Adrenal gland (tissue), 12 donors: Measurements from ENCODE around the gene LGR5. TPM values are rescaled to one million over a fixed set of nuclear protein-coding genes. Genes with fewer than 3 reads are reported as not detected.

ENCODE experiments used
- DNase-seq, 7 donors: peaks; one replicate each; pipeline ENCODE4 v3.0.0-alpha.2; 2019 to 2020
- H3K27ac ChIP-seq, 5 donors: fragments of 200-600 bp; sonication (generic) in 4 of 5; 1 replicate in 3 of 5; 2 replicates in 2 of 5; pipeline versions ENCODE4 v1.5.1 to v1.8.0; 2016 to 2020; ENCODE audit warnings: mild to moderate bottlenecking in 1 of 5
- H3K27me3 ChIP-seq: fragments of 200-600 bp; 2 replicates; pipeline ENCODE4 v1.8.0; 2021
- H3K36me3 ChIP-seq, 2 donors: fragments of 200-600 bp; replicated peaks in 1 of 2; 1 replicate in 1 of 2; 2 replicates in 1 of 2; pipeline versions ENCODE4 v1.5.1 to v1.8.0; 2018 to 2022
- H3K4me1 ChIP-seq, 2 donors: fragments of 200-600 bp; replicated peaks in 1 of 2; 1 replicate in 1 of 2; 2 replicates in 1 of 2; pipeline versions ENCODE4 v1.5.1 to v1.8.0; 2018 to 2021
- H3K4me3 ChIP-seq, 4 donors: fragments of 200-600 bp; sonication (generic) in 3 of 4; one replicate each; pipeline ENCODE4 v1.5.1; 2016 to 2018
- H3K9me3 ChIP-seq, 3 donors: fragments of 200-600 bp; sonication (generic) in 1 of 3; replicated peaks in 1 of 3; 1 replicate in 2 of 3; 2 replicates in 1 of 3; pipeline versions ENCODE4 v1.5.1 to v1.8.0; 2016 to 2021
- POLR2A ChIP-seq, 2 donors: fragments of 450-650 bp; IDR thresholded peaks; one replicate each; pipeline ENCODE4 v1.6.1; 2017; ENCODE audit warnings: antibody characterized with exemption in 2 of 2, mild to moderate bottlenecking in 2 of 2, moderate library complexity in 1 of 2
- WGBS, 4 donors: extraction: QIAGEN DNeasy Blood & Tissue Kit in 2 of 4; methylation state at CpG; one replicate each; pipeline versions ENCODE4 v1.1.5 to v1.1.7; 2013 to 2017; 5-methylcytosine and 5-hydroxymethylcytosine counted together
- intact Hi-C, 2 donors: fragments of 100-400 bp; cut with DNase I; formaldehyde crosslinking; loops; one replicate each; pipeline versions ENCODE4 v1.14.1 to v1.15.0; 2022 to 2023
- polyA plus RNA-seq, 3 donors: library from polyadenylated mRNA; stranded (reverse); fragments of 200-250 nt in 2 of 3; fragments of 350-450 nt in 1 of 3; fragmentation: Illumina TruSeq in 1 of 3; extraction: RNeasy Lipid Tissue Mini Kit (QIAGEN cat#74804) in 1 of 3; gene quantifications; one replicate each; pipeline ENCODE4 v1.2.3, GENCODE V29; 2013 to 2014
- total RNA-seq, 9 donors: library from RNA; depleted of rRNA in 4 of 9; stranded (reverse); fragments of >200 nt in 4 of 9; fragments of 120-200 nt in 1 of 9; fragmentation: NEBNext Ultra II Directional in 1 of 9; extraction: Animal tissue kit (Norgen Biotek cat#: 25700) in 1 of 9; gene quantifications; one replicate each; pipeline versions ENCODE4 v1.1.0 to v1.2.4, GENCODE V29; 2013 to 2023
- TF ChIP-seq, protein P1 (sequence below), 6 experiments: fragments of 450-650 bp in 4 of 6; fragments of 200-600 bp in 2 of 6; sonication (generic) in 1 of 6; IDR thresholded peaks; 1 replicate in 5 of 6; 2 replicates in 1 of 6; pipeline versions ENCODE4 v1.5.1 to v1.8.0; 2016 to 2021; ENCODE audit warnings: antibody characterized with exemption in 6 of 6, mild to moderate bottlenecking in 2 of 6, moderate library complexity in 1 of 6
- donor health status: healthy with polysubstance abuse.
- donor health status: Bipolar disorder and iron deficiency.
- donor health status: DM: yes; HTN: yes; CAD: no.
- donor health status: DM: no; HTN: no; CAD: no.
- donor health status: DM: no; HTN: no; CAD: no.
- donor health status: DM: yes; HTN: yes; CAD: no.

The LGR5 gene
- total and polyA plus RNA-seq, 12 donors = 0.39 to 6.1 (median 2.1) TPM

DNA sequence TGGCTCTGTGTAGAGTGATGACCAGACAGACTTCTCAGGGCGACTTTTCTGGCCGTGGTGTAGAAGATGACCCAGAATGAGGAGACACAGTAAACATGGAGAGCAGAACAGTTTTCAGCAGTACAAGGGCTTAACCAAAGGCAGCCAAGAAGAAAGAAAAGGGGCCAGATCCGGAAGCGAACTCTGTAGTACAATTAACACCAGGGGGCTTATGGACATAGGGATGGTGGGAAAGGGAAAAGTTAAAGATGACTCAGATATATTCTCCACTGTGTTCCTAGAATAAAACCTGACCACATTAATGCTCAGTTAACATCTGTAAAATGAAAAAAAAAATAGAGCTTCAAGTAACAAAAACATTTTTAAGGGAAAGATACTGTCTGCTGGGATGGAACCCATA is 60.2 kb downstream of the LGR5 start:
- DNase-seq = no peak
- no peak overlapping the region for H3K27ac ChIP-seq
- no peaks in the 10 kb centered on the region for H3K9me3 ChIP-seq
- no peaks in the 10 kb centered on the region for H3K4me1 ChIP-seq
- TF ChIP-seq, protein P1, sequence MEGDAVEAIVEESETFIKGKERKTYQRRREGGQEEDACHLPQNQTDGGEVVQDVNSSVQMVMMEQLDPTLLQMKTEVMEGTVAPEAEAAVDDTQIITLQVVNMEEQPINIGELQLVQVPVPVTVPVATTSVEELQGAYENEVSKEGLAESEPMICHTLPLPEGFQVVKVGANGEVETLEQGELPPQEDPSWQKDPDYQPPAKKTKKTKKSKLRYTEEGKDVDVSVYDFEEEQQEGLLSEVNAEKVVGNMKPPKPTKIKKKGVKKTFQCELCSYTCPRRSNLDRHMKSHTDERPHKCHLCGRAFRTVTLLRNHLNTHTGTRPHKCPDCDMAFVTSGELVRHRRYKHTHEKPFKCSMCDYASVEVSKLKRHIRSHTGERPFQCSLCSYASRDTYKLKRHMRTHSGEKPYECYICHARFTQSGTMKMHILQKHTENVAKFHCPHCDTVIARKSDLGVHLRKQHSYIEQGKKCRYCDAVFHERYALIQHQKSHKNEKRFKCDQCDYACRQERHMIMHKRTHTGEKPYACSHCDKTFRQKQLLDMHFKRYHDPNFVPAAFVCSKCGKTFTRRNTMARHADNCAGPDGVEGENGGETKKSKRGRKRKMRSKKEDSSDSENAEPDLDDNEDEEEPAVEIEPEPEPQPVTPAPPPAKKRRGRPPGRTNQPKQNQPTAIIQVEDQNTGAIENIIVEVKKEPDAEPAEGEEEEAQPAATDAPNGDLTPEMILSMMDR (IDR thresholded peaks at IDR 0.05) = no peak
- no peak for TF ChIP-seq POLR2A (IDR thresholded peaks at IDR 0.05)
- 90 to 95% (median 92%) methylated on average over 3 to 4 of the region's 4 CpGs for WGBS, 4 donors
- H3K27me3 ChIP-seq = no peaks in the 10 kb centered on the region
- intact Hi-C loops = no loop called here
- H3K36me3 ChIP-seq = no peaks in the 10 kb centered on the region
- no peak overlapping the region for H3K4me3 ChIP-seq

DNA sequence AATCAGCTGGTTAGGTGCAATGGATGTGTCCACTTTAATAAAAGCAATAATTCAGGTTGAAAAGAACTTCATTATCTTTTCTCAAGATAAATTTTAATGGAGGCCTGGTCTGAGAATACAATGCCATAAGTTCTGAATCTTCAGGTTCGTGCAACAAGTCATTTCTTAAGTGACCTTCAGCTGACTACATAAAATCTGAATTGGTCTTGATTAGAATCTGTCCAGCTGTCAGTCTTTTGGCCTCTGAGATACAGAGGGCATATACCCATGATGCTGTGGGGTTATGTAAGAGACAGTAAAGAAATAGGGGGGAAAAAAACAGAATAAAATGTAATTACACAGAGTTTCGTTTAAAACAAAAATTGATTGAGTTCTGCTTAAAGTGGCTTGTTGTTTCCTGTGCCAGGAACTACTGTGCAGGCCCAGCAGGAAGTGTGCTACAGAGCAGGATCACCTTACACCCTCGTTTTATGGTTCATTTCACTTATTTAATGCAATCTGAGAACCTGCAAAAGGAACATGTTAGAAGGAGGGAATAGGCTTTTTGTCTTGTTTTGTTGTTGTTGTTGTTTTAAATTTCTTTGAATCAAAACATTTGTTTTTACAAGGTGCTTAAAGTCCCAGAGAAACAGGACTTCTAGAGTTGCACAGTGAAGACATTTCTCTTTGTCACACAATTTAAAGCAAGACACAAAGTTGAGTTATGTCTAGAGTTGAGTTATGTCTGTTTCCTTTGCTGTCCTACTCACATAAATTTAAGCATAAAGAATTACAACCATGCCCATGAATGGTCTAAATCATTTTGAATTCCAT is 64.2 kb downstream of the LGR5 start:
- intact Hi-C loops = no loop called here
- H3K4me3 ChIP-seq = no peak overlapping the region
- no peak for DNase-seq
- H3K4me1 ChIP-seq = no peaks in the 10 kb centered on the region
- no peaks in the 10 kb centered on the region for H3K27me3 ChIP-seq
- WGBS, 4 donors = 28 to 54% (median 39%) methylated on average over 3 of the region's 3 CpGs
- TF ChIP-seq, protein P1 (IDR thresholded peaks at IDR 0.05) = no peak
- no peak for TF ChIP-seq POLR2A (IDR thresholded peaks at IDR 0.05)
- H3K9me3 ChIP-seq = no peaks in the 10 kb centered on the region
- no peak overlapping the region for H3K27ac ChIP-seq
- H3K36me3 ChIP-seq = no peaks in the 10 kb centered on the region

DNA sequence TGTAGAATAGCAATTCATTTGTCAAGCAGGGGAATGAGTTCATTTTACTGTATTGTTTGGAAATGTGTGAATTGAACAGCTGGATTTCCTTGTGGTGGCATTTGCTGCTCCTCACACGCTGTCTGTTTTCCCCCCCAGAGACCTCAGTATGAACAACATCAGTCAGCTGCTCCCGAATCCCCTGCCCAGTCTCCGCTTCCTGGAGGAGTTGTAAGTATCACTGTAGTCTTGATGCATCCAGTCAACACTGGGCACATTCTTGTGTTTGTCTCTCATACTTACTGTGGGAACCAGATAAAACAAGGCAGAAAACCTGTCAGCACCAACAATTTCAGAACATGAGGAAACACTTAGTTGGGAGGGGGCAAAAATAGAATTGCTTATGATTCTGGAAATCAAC is 64.9 kb downstream of the LGR5 start:
- 60 to 63% (median 61%) methylated on average over 3 of the region's 3 CpGs for WGBS, 4 donors
- intact Hi-C loops = no loop called here
- no peaks in the 10 kb centered on the region for H3K36me3 ChIP-seq
- H3K27me3 ChIP-seq = no peaks in the 10 kb centered on the region
- no peak overlapping the region for H3K27ac ChIP-seq
- no peaks in the 10 kb centered on the region for H3K4me1 ChIP-seq
- TF ChIP-seq POLR2A (IDR thresholded peaks at IDR 0.05) = no peak
- TF ChIP-seq, protein P1 (IDR thresholded peaks at IDR 0.05) = no peak
- no peak overlapping the region for H3K4me3 ChIP-seq
- H3K9me3 ChIP-seq = no peaks in the 10 kb centered on the region
- DNase-seq = no peak

DNA sequence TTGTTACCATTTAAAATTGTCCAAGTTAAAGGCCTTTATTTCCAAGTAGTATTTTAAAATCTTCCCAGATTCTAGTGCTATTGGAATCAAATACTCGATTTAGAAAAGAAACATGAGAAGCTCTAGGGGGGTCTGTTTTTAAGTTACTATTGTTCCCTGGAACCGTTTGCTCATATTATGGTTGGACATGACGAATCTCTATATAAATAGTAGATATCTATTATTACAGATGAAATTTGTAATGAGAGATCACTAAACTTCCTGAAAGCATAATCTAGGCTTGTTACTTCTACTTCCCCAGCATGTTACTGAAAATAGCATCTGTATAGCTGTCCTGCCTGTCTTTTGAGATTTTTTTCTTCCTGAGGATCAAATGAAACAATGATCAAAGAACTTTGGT is 70.1 kb downstream of the LGR5 start:
- H3K9me3 ChIP-seq = no peaks in the 10 kb centered on the region
- H3K4me3 ChIP-seq = no peak overlapping the region
- no peak for DNase-seq
- H3K4me1 ChIP-seq = no peaks in the 10 kb centered on the region
- no peaks in the 10 kb centered on the region for H3K36me3 ChIP-seq
- no peak overlapping the region for H3K27ac ChIP-seq
- intact Hi-C loops = no loop called here
- H3K27me3 ChIP-seq = no peaks in the 10 kb centered on the region
- TF ChIP-seq, protein P1 (IDR thresholded peaks at IDR 0.05) = no peak
- no peak for TF ChIP-seq POLR2A (IDR thresholded peaks at IDR 0.05)
- 67 to 77% (median 72%) methylated on average over 3 of the region's 3 CpGs for WGBS, 4 donors
